Measurements from ENCODE around the gene CNTNAP5. TPM values are rescaled to one million over a fixed set of nuclear protein-coding genes. Genes with fewer than 3 reads are reported as not detected.

Gene CNTNAP5
- polyA plus RNA-seq, 1 experiment, result not detected

- Histone ChIP-seq H3K36me3 (ENCODE audit: control insufficient read depth, insufficient read depth, low read length) (no peaks in the 10 kb centered on the region), H3K4me3 (ENCODE audit: low read depth, low read length) (no peak overlapping the region), H3K27me3 (ENCODE audit: control insufficient read depth, insufficient read depth, low read length) (no peaks in the 10 kb centered on the region)
- ChIA-PET CTCF (no interaction called here), POLR2A (no interaction called here)
- no peak for TF ChIP-seq CTCF (IDR thresholded peaks at IDR 0.05; ENCODE audit: insufficient read depth, low read depth, low read length)
- DNase-seq (ENCODE audit: low read depth), result no peak
Observed at GRCh38 chr2:124165698-124166097, 140.6 kb downstream of the CNTNAP5 start.

GRCh38 chr2:124171472-124172063 is 146.5 kb downstream of the CNTNAP5 start:
- POLR2A ChIA-PET, result no interaction called here
- CTCF ChIA-PET, result no interaction called here
- Histone ChIP-seq H3K4me3 (ENCODE audit: low read depth, low read length) (no peak overlapping the region), H3K36me3 (ENCODE audit: control insufficient read depth, insufficient read depth, low read length) (no peaks in the 10 kb centered on the region), H3K27me3 (ENCODE audit: control insufficient read depth, insufficient read depth, low read length) (no peaks in the 10 kb centered on the region)
- DNase-seq (ENCODE audit: low read depth), result no peak
- no peak for TF ChIP-seq CTCF (IDR thresholded peaks at IDR 0.05; ENCODE audit: insufficient read depth, low read depth, low read length)

- TF ChIP-seq CTCF (IDR thresholded peaks at IDR 0.05; ENCODE audit: insufficient read depth, low read depth, low read length), result no peak
- H3K36me3 ChIP-seq (ENCODE audit: control insufficient read depth, insufficient read depth, low read length), result no peaks in the 10 kb centered on the region
- ChIA-PET CTCF (interaction anchor here (0.6 kb wide), 1 partner anchor 58 kb away, joined by 3 read pairs; no protein-coding TSS in a partner anchor), POLR2A (no interaction called here)
- no peak for DNase-seq (ENCODE audit: low read depth)
- H3K27me3 ChIP-seq (ENCODE audit: control insufficient read depth, insufficient read depth, low read length), result no peaks in the 10 kb centered on the region
- no peak overlapping the region for H3K4me3 ChIP-seq (ENCODE audit: low read depth, low read length)
Observed at GRCh38 chr2:124178719-124179118, 153.6 kb downstream of the CNTNAP5 start.

GRCh38 chr2:124180635-124181034 is 155.5 kb downstream of the CNTNAP5 start:
- ChIA-PET POLR2A (no interaction called here), CTCF (no interaction called here)
- H3K36me3 ChIP-seq (ENCODE audit: control insufficient read depth, insufficient read depth, low read length), result no peaks in the 10 kb centered on the region
- no peak for TF ChIP-seq CTCF (IDR thresholded peaks at IDR 0.05; ENCODE audit: insufficient read depth, low read depth, low read length)
- H3K4me3 ChIP-seq (ENCODE audit: low read depth, low read length), result no peak overlapping the region
- no peak for DNase-seq (ENCODE audit: low read depth)
- H3K27me3 ChIP-seq (ENCODE audit: control insufficient read depth, insufficient read depth, low read length), result no peaks in the 10 kb centered on the region

GRCh38 chr2:124186801-124187200 is 161.7 kb downstream of the CNTNAP5 start:
- Histone ChIP-seq H3K4me3 (ENCODE audit: low read depth, low read length) (no peak overlapping the region), H3K36me3 (ENCODE audit: control insufficient read depth, insufficient read depth, low read length) (no peaks in the 10 kb centered on the region), H3K27me3 (ENCODE audit: control insufficient read depth, insufficient read depth, low read length) (no peaks in the 10 kb centered on the region)
- no peak for TF ChIP-seq CTCF (IDR thresholded peaks at IDR 0.05; ENCODE audit: insufficient read depth, low read depth, low read length)
- ChIA-PET CTCF (no interaction called here), POLR2A (no interaction called here)
- DNase-seq (ENCODE audit: low read depth), result no peak

All from BJ (cell line).